Panc1 (cell line): ENCODE results near the gene NOVA2. TPM values are rescaled to one million over a fixed set of nuclear protein-coding genes. Genes with fewer than 3 reads are reported as not detected.

Experiments
- ATAC-seq: fragments of 200-7000 bp; cut with Tn5 transposase; 2 replicates; pipeline ENCODE4 v1.9.1; 2020; ENCODE audit warnings: mild to moderate bottlenecking, moderate library complexity
- BruUV-seq: library from RNA; stranded (reverse); fragments of 400-500 nt; replicated peaks from 2 replicates; lab custom pipeline; 2021; lab: Mats Ljungman, UMichigan
- CTCF ChIA-PET: fragments of 300-600 bp; sonication (Branson Sonifier 250); formaldehyde crosslinking; loops from one replicate; lab custom pipeline; 2022; ENCODE audit warnings: antibody characterized with exemption; lab: Charles Lee
- POLR2A ChIA-PET: fragments of 300-600 bp; sonication (Branson Sonifier 250); formaldehyde crosslinking; loops from one replicate; lab custom pipeline; 2022; ENCODE audit warnings: antibody characterized with exemption; lab: Charles Lee
- DNase-seq: peaks from one replicate; pipeline ENCODE4 v3.0.0-alpha.2; 2010; ENCODE audit warnings: low read depth, low spot score
- H3K27ac ChIP-seq: 2 replicates; pipeline ENCODE4 v1.5.1; 2011; ENCODE audit warnings: mild to moderate bottlenecking, low read length, inconsistent platforms
- H3K27me3 ChIP-seq: fragments of 200-500 bp; sonication (Bioruptor generic); 2 replicates; pipeline ENCODE4 v1.6.0; 2014; ENCODE audit warnings: low read length, inconsistent platforms; ENCODE audit not compliant: control insufficient read depth, insufficient read depth
- H3K36me3 ChIP-seq: fragments of 200-500 bp; sonication (Bioruptor generic); 2 replicates; pipeline ENCODE4 v1.5.1; 2014; ENCODE audit warnings: inconsistent platforms, mild to moderate bottlenecking, low read length, moderate library complexity; ENCODE audit not compliant: control insufficient read depth, insufficient read depth
- H3K4me1 ChIP-seq: 2 replicates; pipeline ENCODE4 v1.5.1; 2011; ENCODE audit warnings: inconsistent platforms, mild to moderate bottlenecking, low read length, moderate library complexity; ENCODE audit not compliant: control insufficient read depth, insufficient read depth
- H3K4me3 ChIP-seq, 2 experiments: 2 replicates each; pipeline ENCODE4 v1.5.1; 2011 to 2012; ENCODE audit warnings: low read depth in 2 of 2, low read length in 2 of 2, mild to moderate bottlenecking in 2 of 2, inconsistent platforms in 1 of 2, moderate library complexity in 1 of 2
- H3K9me3 ChIP-seq: fragments of 200-500 bp; sonication (Bioruptor generic); 2 replicates; pipeline ENCODE4 v1.5.1; 2014; ENCODE audit warnings: low read depth, mild to moderate bottlenecking, inconsistent platforms, low read length, moderate library complexity; ENCODE audit not compliant: control insufficient read depth, insufficient read depth
- CTCF ChIP-seq: fragments of 450-650 bp; IDR thresholded peaks from 2 replicates; pipeline ENCODE4 v1.5.1; 2017; ENCODE audit warnings: mild to moderate bottlenecking
- POLR2AphosphoS5 ChIP-seq: IDR thresholded peaks from 2 replicates; pipeline ENCODE4 v1.6.1; 2012; ENCODE audit warnings: mild to moderate bottlenecking, low read depth, low read length, moderate library complexity
- REST ChIP-seq, 2 experiments: IDR thresholded peaks; 2 replicates each; pipeline ENCODE4 v1.6.1; 2011 to 2012; ENCODE audit warnings: low read depth in 2 of 2, control low read depth in 1 of 2, low read length in 1 of 2, mild to moderate bottlenecking in 1 of 2, moderate library complexity in 1 of 2; ENCODE audit not compliant: insufficient read depth in 1 of 2
- SIN3A ChIP-seq: IDR thresholded peaks from 2 replicates; pipeline ENCODE4 v1.6.1; 2012; ENCODE audit warnings: low read depth, mild to moderate bottlenecking, low read length, moderate library complexity, borderline replicate concordance; ENCODE audit not compliant: insufficient read depth
- TCF7L2 ChIP-seq: IDR thresholded peaks from 2 replicates; pipeline ENCODE4 v1.6.1; 2011; ENCODE audit warnings: mild to moderate bottlenecking, low read depth, low read length, inconsistent platforms
- in situ Hi-C: cut with HindIII; loops from 2 replicates; pipeline ENCODE4 v1.10.0; 2016; ENCODE audit warnings: low sequenced_read_pairs, low pct_unique_long_range_greater_than_20kb
- intact Hi-C: fragments of 100-400 bp; cut with micrococcal nuclease; formaldehyde crosslinking; loops from one replicate; pipeline ENCODE4 v1.10.0; 2022; ENCODE audit not compliant: unreplicated experiment
- total RNA-seq: library from RNA; stranded (reverse); gene quantifications from one replicate; pipeline ENCODE4 v1.2.1, GENCODE V29; 2021; ENCODE audit not compliant: unreplicated experiment

Gene NOVA2
- total RNA-seq, 1 experiment from 2014 or later = 0.44 TPM

- Histone ChIP-seq H3K4me1 (no peaks in the 10 kb centered on the region), H3K9me3 (no peaks in the 10 kb centered on the region), H3K4me3 (no peak overlapping the region), H3K27me3 (no peaks in the 10 kb centered on the region), H3K36me3 (no peaks in the 10 kb centered on the region), H3K27ac (no peak overlapping the region)
- in situ Hi-C loops = no loop called here
- TF ChIP-seq CTCF = no peak
- no peak for TF ChIP-seq TCF7L2
- TF ChIP-seq POLR2AphosphoS5 = no peak
- TF ChIP-seq SIN3A = no peak
- no peak for TF ChIP-seq REST (IDR thresholded peaks at IDR 0.05; ENCODE audit: insufficient read depth in 1 of 2, low read depth in 2 of 2, low read length in 1 of 2)
- no peak for DNase-seq
- CTCF ChIA-PET = interaction anchor here (0.9 kb wide), 1 partner anchor 50 kb away, joined by 6 read pairs; no protein-coding TSS in a partner anchor
- POLR2A ChIA-PET = no interaction called here
- ATAC-seq = no peak
- intact Hi-C loops = no loop called here
- BruUV-seq = no TSS peak
These were observed 4.5 kb upstream of the NOVA2 start for GRCh38 chr19:45978156-45978555.

- H3K27me3 ChIP-seq = no peaks in the 10 kb centered on the region
- CTCF ChIA-PET = no interaction called here
- TF ChIP-seq SIN3A = no peak
- no peak for TF ChIP-seq TCF7L2
- TF ChIP-seq POLR2AphosphoS5 = no peak
- TF ChIP-seq REST (IDR thresholded peaks at IDR 0.05; ENCODE audit: insufficient read depth in 1 of 2, low read depth in 2 of 2, low read length in 1 of 2) = no peak
- TF ChIP-seq CTCF = no peak
- no TSS peak for BruUV-seq
- no peak for DNase-seq
- in situ Hi-C loops = no loop called here
- intact Hi-C loops = no loop called here
- ATAC-seq = no peak
- H3K9me3 ChIP-seq = no peaks in the 10 kb centered on the region
- H3K27ac ChIP-seq = no peak overlapping the region
- H3K36me3 ChIP-seq = no peaks in the 10 kb centered on the region
- H3K4me3 ChIP-seq = no peak overlapping the region
- POLR2A ChIA-PET = no interaction called here
- H3K4me1 ChIP-seq = 0 out of 2 replicates have a peak, but pooled peaks cover 5% of the 10 kb centered on the region
These were observed 2.5 kb upstream of the NOVA2 start for GRCh38 chr19:45976178-45976577.
